T-helper 17 cell (primary cell): ENCODE data around the gene FBRS. TPM values are rescaled to one million over a fixed set of nuclear protein-coding genes. Genes with fewer than 3 reads are reported as not detected.
A peak's percentile ranks its signal among the peaks of the same experiment; 100 is the strongest.
"Not testable (repeated sequence)": the region's sequence is repeated elsewhere in the genome, so short reads cannot be mapped to it uniquely, and the experiment has no call there.

ENCODE experiments used
- ATAC-seq: fragments of 150-1000 bp; cut with Tn5 transposase; 2 replicates; pipeline ENCODE4 v1.10.0; 2021; ENCODE audit warnings: mild to moderate bottlenecking, moderate library complexity
- DNase-seq, 3 donors: peaks; one replicate each; pipeline versions ENCODE4 v3.0.0 to v3.0.0-alpha.2; 2020 to 2021
- H3K9me3 ChIP-seq: one replicate; pipeline ENCODE4 v1.7.0; 2013; ENCODE audit warnings: low read length, mild to moderate bottlenecking; ENCODE audit not compliant: control insufficient read depth, poor library complexity, severe bottlenecking
- H3K27ac Mint-ChIP-seq: one replicate; pipeline ENCODE4 v1.8.0; 2022; ENCODE audit warnings: mild to moderate bottlenecking, moderate library complexity, mixed read lengths
- H3K27me3 Mint-ChIP-seq: one replicate; pipeline ENCODE4 v1.8.0; 2022; ENCODE audit warnings: mixed read lengths
- H3K36me3 Mint-ChIP-seq: one replicate; pipeline ENCODE4 v1.8.0; 2022; ENCODE audit warnings: low read depth, mixed read lengths
- H3K4me1 Mint-ChIP-seq: one replicate; pipeline ENCODE4 v1.8.0; 2022; ENCODE audit warnings: mild to moderate bottlenecking, mixed read lengths
- H3K4me3 Mint-ChIP-seq: one replicate; pipeline ENCODE4 v1.8.0; 2022; ENCODE audit warnings: mild to moderate bottlenecking, moderate library complexity, mixed read lengths
- total RNA-seq, 4 donors: library from RNA in 2 of 4; stranded (reverse) in 2 of 4; gene quantifications; one replicate each; pipeline ENCODE4 v1.2.3 and lab custom pipeline; 2022 to 2026

FBRS gene
- total RNA-seq, 2 donors from 2014 or later = 217 to 246 TPM

GRCh38 chr16:30628628-30629540 is 29.3 kb upstream of the FBRS start:
- peak overlapping the region; percentile 81 for H3K4me3 Mint-ChIP-seq
- peak overlapping the region; percentile 41 for H3K27ac Mint-ChIP-seq

GRCh38 chr16:30632454-30632853 is 25.8 kb upstream of the FBRS start:
- ATAC-seq, H3K4me3 Mint-ChIP-seq, H3K36me3 Mint-ChIP-seq, DNase-seq, H3K27ac Mint-ChIP-seq, H3K4me1 Mint-ChIP-seq, H3K9me3 ChIP-seq, H3K27me3 Mint-ChIP-seq: not testable (repeated sequence)

More at GRCh38 chr16:30628628-30629540, 29.3 kb upstream of the FBRS start:
- Mint-ChIP-seq H3K4me1 (peaks cover 5% of the 10 kb centered on the region), H3K36me3 (no peaks in the 10 kb centered on the region), H3K27me3 (no peaks in the 10 kb centered on the region)
- peak; percentile 70 to 85 (median 72) for DNase-seq
- peak; percentile 95 for ATAC-seq
- no peaks in the 10 kb centered on the region for H3K9me3 ChIP-seq

GRCh38 chr16:30633526-30633925 is 24.7 kb upstream of the FBRS start:
- DNase-seq = no peak
- Mint-ChIP-seq H3K4me1 (peaks cover 8% of the 10 kb centered on the region), H3K27me3 (no peaks in the 10 kb centered on the region), H3K4me3 (peak overlapping the region; percentile 96), H3K36me3 (peaks cover 2% of the 10 kb centered on the region), H3K27ac (peak overlapping the region; percentile 98)
- no peaks in the 10 kb centered on the region for H3K9me3 ChIP-seq
- ATAC-seq = no peak

- no peak for ATAC-seq
- no peak for DNase-seq
- Mint-ChIP-seq H3K27me3 (no peaks in the 10 kb centered on the region), H3K36me3 (peaks cover 2% of the 10 kb centered on the region), H3K4me1 (peaks cover 4% of the 10 kb centered on the region), H3K27ac (no peak overlapping the region), H3K4me3 (no peak overlapping the region)
- no peaks in the 10 kb centered on the region for H3K9me3 ChIP-seq
These were observed 21.6 kb upstream of the FBRS start for GRCh38 chr16:30636599-30636998.

- not testable (repeated sequence) for H3K4me3 Mint-ChIP-seq, DNase-seq, H3K4me1 Mint-ChIP-seq, ATAC-seq, H3K9me3 ChIP-seq, H3K36me3 Mint-ChIP-seq, H3K27me3 Mint-ChIP-seq, H3K27ac Mint-ChIP-seq
These were observed 21.1 kb upstream of the FBRS start for GRCh38 chr16:30637139-30637538.

- Mint-ChIP-seq H3K27ac (no peak overlapping the region), H3K36me3 (peaks cover 2% of the 10 kb centered on the region), H3K4me3 (no peak overlapping the region), H3K4me1 (peaks cover 4% of the 10 kb centered on the region), H3K27me3 (no peaks in the 10 kb centered on the region)
- ATAC-seq (no peak), DNase-seq (no peak)
- H3K9me3 ChIP-seq = no peaks in the 10 kb centered on the region
These were observed 20.3 kb upstream of the FBRS start for GRCh38 chr16:30637944-30638343.

- Mint-ChIP-seq H3K4me3 (no peak overlapping the region), H3K36me3 (no peaks in the 10 kb centered on the region)
- ATAC-seq = no peak
These were observed 16.8 kb upstream of the FBRS start for GRCh38 chr16:30641378-30641982.

GRCh38 chr16:30644334-30644830 is 13.8 kb upstream of the FBRS start:
- no peaks in the 10 kb centered on the region for H3K9me3 ChIP-seq
- no peak for ATAC-seq
- Mint-ChIP-seq H3K27me3 (no peaks in the 10 kb centered on the region), H3K36me3 (no peaks in the 10 kb centered on the region), H3K4me3 (no peak overlapping the region), H3K4me1 (no peaks in the 10 kb centered on the region), H3K27ac (peak overlapping the region; percentile 57)
- DNase-seq = no peak

More at GRCh38 chr16:30641378-30641982, 16.8 kb upstream of the FBRS start:
- no peaks in the 10 kb centered on the region for H3K9me3 ChIP-seq
- Mint-ChIP-seq H3K27me3 (no peaks in the 10 kb centered on the region), H3K4me1 (no peaks in the 10 kb centered on the region), H3K27ac (no peak overlapping the region)
- no peak for DNase-seq

GRCh38 chr16:30645727-30646126 is 12.5 kb upstream of the FBRS start:
- peaks cover 8% of the 10 kb centered on the region for H3K4me1 Mint-ChIP-seq
- no peaks in the 10 kb centered on the region for H3K27me3 Mint-ChIP-seq
- DNase-seq = no peak
- H3K4me3 Mint-ChIP-seq = no peak overlapping the region
- no peak overlapping the region for H3K27ac Mint-ChIP-seq
- peaks cover 3% of the 10 kb centered on the region for H3K36me3 Mint-ChIP-seq
- H3K9me3 ChIP-seq = no peaks in the 10 kb centered on the region
- no peak for ATAC-seq

GRCh38 chr16:30647274-30647571 is 11.0 kb upstream of the FBRS start:
- Mint-ChIP-seq H3K4me3 (no peak overlapping the region), H3K36me3 (peaks cover 3% of the 10 kb centered on the region), H3K4me1 (peaks cover 17% of the 10 kb centered on the region), H3K27me3 (no peaks in the 10 kb centered on the region), H3K27ac (no peak overlapping the region)
- no peaks in the 10 kb centered on the region for H3K9me3 ChIP-seq
- no peak for ATAC-seq
- DNase-seq = no peak

- Mint-ChIP-seq H3K4me3 (peak overlapping the region; percentile 100), H3K4me1 (peaks cover 25% of the 10 kb centered on the region), H3K36me3 (peaks cover 4% of the 10 kb centered on the region), H3K27me3 (no peaks in the 10 kb centered on the region), H3K27ac (peak overlapping the region; percentile 98)
- H3K9me3 ChIP-seq = no peaks in the 10 kb centered on the region
- ATAC-seq = no peak
- no peak for DNase-seq
These were observed 8.4 kb upstream of the FBRS start for GRCh38 chr16:30649725-30650368.

- peak; percentile 93 to 96 (median 95) for DNase-seq
- H3K27me3 Mint-ChIP-seq = no peaks in the 10 kb centered on the region
- H3K27ac Mint-ChIP-seq = peak within 1 kb of the TSS; percentile 98
- H3K9me3 ChIP-seq = no peaks in the 10 kb centered on the region
- H3K4me1 Mint-ChIP-seq = peaks cover 25% of the 10 kb centered on the region
- ATAC-seq = peak; percentile 87
- H3K36me3 Mint-ChIP-seq = peaks cover 7% of the 10 kb centered on the region
- H3K4me3 Mint-ChIP-seq = peak within 1 kb of the TSS; percentile 100
These were observed 7.7 kb upstream of the FBRS start, which contains the start of gene PRR14 for GRCh38 chr16:30650369-30651123. Gene PRR14, plus strand, starts transcription at chr16:30650960. Its CDS starts 686 bp downstream, at chr16:30651646.
